ENCODE data around the gene AOAH. TPM values are rescaled to one million over a fixed set of nuclear protein-coding genes. Genes with fewer than 3 reads are reported as not detected.

Gene AOAH
- total RNA-seq, 1 experiment from 2014 or later: not detected

GRCh38 chr7:36575832-36576231 is 148.5 kb downstream of the AOAH start:
- Histone ChIP-seq H3K36me3 (ENCODE audit: control insufficient read depth, insufficient read depth, low read length) (no peaks in the 10 kb centered on the region), H3K4me1 (no peaks in the 10 kb centered on the region), H3K4me3 (ENCODE audit: low read depth, low read length) (no peak overlapping the region), H3K9me3 (0 out of 2 replicates have a peak, but pooled peaks cover 8% of the 10 kb centered on the region), H3K27me3 (replicated peaks; ENCODE audit: control insufficient read depth, insufficient read depth, low read length) (no peaks in the 10 kb centered on the region)
- ChIA-PET POLR2A (no interaction called here), CTCF (no interaction called here)
- intact Hi-C loops (cut with micrococcal nuclease; ENCODE audit: unreplicated experiment): no loop called here
- Mint-ChIP-seq H3K9me3 (ENCODE audit: unreplicated experiment) (no peaks in the 10 kb centered on the region), H3K27ac (ENCODE audit: unreplicated experiment) (no peak overlapping the region), H3K27me3 (ENCODE audit: insufficient read depth, unreplicated experiment) (peaks cover 4% of the 10 kb centered on the region), H3K36me3 (ENCODE audit: insufficient read depth, unreplicated experiment) (no peaks in the 10 kb centered on the region), H3K4me1 (ENCODE audit: low read depth, unreplicated experiment) (no peaks in the 10 kb centered on the region), H3K4me3 (ENCODE audit: unreplicated experiment) (no peak overlapping the region)
- no peak for TF ChIP-seq CTCF (IDR thresholded peaks at IDR 0.05; ENCODE audit: insufficient read depth in 1 of 2, low read depth in 1 of 2, low read length in 1 of 2, severe bottlenecking in 1 of 2, unreplicated experiment in 1 of 2)
- DNase-seq: no peak
- BruUV-seq (replicated peaks): no TSS peak

GRCh38 chr7:36573066-36573465 is 151.2 kb downstream of the AOAH start:
- ChIA-PET CTCF (no interaction called here), POLR2A (no interaction called here)
- intact Hi-C loops (cut with micrococcal nuclease; ENCODE audit: unreplicated experiment): no loop called here
- Histone ChIP-seq H3K4me3 (ENCODE audit: low read depth, low read length) (no peak overlapping the region), H3K36me3 (ENCODE audit: control insufficient read depth, insufficient read depth, low read length) (no peaks in the 10 kb centered on the region), H3K27me3 (replicated peaks; ENCODE audit: control insufficient read depth, insufficient read depth, low read length) (no peaks in the 10 kb centered on the region), H3K9me3 (0 out of 2 replicates have a peak, but pooled peaks cover 8% of the 10 kb centered on the region), H3K4me1 (no peaks in the 10 kb centered on the region)
- no peaks in the 10 kb centered on the region for H3K4me1 Mint-ChIP-seq (ENCODE audit: low read depth, unreplicated experiment)
- no peak for DNase-seq
- no TSS peak for BruUV-seq (replicated peaks)
- H3K9me3 Mint-ChIP-seq (ENCODE audit: unreplicated experiment): no peaks in the 10 kb centered on the region
- no peaks in the 10 kb centered on the region for H3K36me3 Mint-ChIP-seq (ENCODE audit: insufficient read depth, unreplicated experiment)
- no peak overlapping the region for H3K4me3 Mint-ChIP-seq (ENCODE audit: unreplicated experiment)
- peaks cover 7% of the 10 kb centered on the region for H3K27me3 Mint-ChIP-seq (ENCODE audit: insufficient read depth, unreplicated experiment)
- H3K27ac Mint-ChIP-seq (ENCODE audit: unreplicated experiment): no peak overlapping the region
- TF ChIP-seq CTCF (IDR thresholded peaks at IDR 0.05; ENCODE audit: insufficient read depth in 1 of 2, low read depth in 1 of 2, low read length in 1 of 2, severe bottlenecking in 1 of 2, unreplicated experiment in 1 of 2): no peak

GRCh38 chr7:36571190-36571560 is 153.1 kb downstream of the AOAH start:
- Mint-ChIP-seq H3K27ac (ENCODE audit: unreplicated experiment) (no peak overlapping the region), H3K36me3 (ENCODE audit: insufficient read depth, unreplicated experiment) (no peaks in the 10 kb centered on the region), H3K27me3 (ENCODE audit: insufficient read depth, unreplicated experiment) (peaks cover 7% of the 10 kb centered on the region), H3K9me3 (ENCODE audit: unreplicated experiment) (no peaks in the 10 kb centered on the region), H3K4me1 (ENCODE audit: low read depth, unreplicated experiment) (no peaks in the 10 kb centered on the region), H3K4me3 (ENCODE audit: unreplicated experiment) (no peak overlapping the region)
- TF ChIP-seq CTCF (IDR thresholded peaks at IDR 0.05; ENCODE audit: insufficient read depth in 1 of 2, low read depth in 1 of 2, low read length in 1 of 2, severe bottlenecking in 1 of 2, unreplicated experiment in 1 of 2): no peak
- ChIA-PET CTCF (no interaction called here), POLR2A (no interaction called here)
- intact Hi-C loops (cut with micrococcal nuclease; ENCODE audit: unreplicated experiment): no loop called here
- no peaks in the 10 kb centered on the region for H3K4me1 ChIP-seq
- no peaks in the 10 kb centered on the region; the same call in 1 of the 2 replicates for H3K27me3 ChIP-seq (replicated peaks; ENCODE audit: control insufficient read depth, insufficient read depth, low read length)
- H3K9me3 ChIP-seq: no peaks in the 10 kb centered on the region
- BruUV-seq (replicated peaks): no TSS peak
- no peak for DNase-seq
- H3K4me3 ChIP-seq (ENCODE audit: low read depth, low read length): no peak overlapping the region
- H3K36me3 ChIP-seq (ENCODE audit: control insufficient read depth, insufficient read depth, low read length): no peaks in the 10 kb centered on the region

Data from Caco-2 (cell line).